Fibroblast of villous mesenchyme (primary cell): ENCODE measurements around the gene PCID2. TPM values are rescaled to one million over a fixed set of nuclear protein-coding genes. Genes with fewer than 3 reads are reported as not detected.

Source experiments
- DNase-seq: peaks from one replicate; pipeline ENCODE4 v3.0.0-alpha.2; 2010; ENCODE audit warnings: low read depth
- H3K4me3 ChIP-seq: 2 replicates; pipeline ENCODE4 v1.5.1; 2011; ENCODE audit warnings: low read depth, mild to moderate bottlenecking, low read length
- small RNA-seq: library from RNA; depleted of rRNA; stranded (forward); fragments of <200 nt; gene quantifications from one replicate; pipeline ENCODE3, GENCODE V24; 2012
- total RNA-seq: library from RNA; depleted of rRNA; stranded (reverse); fragments of >200 nt; gene quantifications from 2 replicates; pipeline ENCODE4 v1.2.3, GENCODE V29; 2012
- TF ChIP-seq, protein P1 (sequence below): IDR thresholded peaks from 2 replicates; pipeline ENCODE4 v1.5.1; 2012; ENCODE audit warnings: low read depth, mild to moderate bottlenecking, low read length; ENCODE audit not compliant: insufficient read depth

PCID2 gene
- total RNA-seq, 1 donor: 83.8 TPM

DNA sequence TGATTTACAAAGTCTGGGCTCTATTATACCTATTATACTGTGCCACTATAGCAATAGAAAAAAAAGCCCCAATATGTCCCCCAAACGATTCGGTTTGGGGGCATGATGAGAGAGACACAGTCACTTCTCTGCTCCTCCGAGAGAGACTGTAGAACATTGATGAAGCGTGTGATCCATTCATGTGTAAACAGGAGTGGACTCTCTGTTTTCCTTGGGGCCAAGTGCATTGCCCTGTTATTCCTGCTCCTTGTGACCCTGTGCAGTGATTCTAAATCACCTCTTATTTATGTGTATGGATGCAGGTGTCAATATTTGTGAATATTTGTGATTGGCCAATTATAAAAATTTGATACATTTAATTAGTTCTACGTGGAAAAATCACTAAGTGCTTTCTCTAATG lies 68.9 kb downstream of the PCID2 start:
- TF ChIP-seq, protein P1, sequence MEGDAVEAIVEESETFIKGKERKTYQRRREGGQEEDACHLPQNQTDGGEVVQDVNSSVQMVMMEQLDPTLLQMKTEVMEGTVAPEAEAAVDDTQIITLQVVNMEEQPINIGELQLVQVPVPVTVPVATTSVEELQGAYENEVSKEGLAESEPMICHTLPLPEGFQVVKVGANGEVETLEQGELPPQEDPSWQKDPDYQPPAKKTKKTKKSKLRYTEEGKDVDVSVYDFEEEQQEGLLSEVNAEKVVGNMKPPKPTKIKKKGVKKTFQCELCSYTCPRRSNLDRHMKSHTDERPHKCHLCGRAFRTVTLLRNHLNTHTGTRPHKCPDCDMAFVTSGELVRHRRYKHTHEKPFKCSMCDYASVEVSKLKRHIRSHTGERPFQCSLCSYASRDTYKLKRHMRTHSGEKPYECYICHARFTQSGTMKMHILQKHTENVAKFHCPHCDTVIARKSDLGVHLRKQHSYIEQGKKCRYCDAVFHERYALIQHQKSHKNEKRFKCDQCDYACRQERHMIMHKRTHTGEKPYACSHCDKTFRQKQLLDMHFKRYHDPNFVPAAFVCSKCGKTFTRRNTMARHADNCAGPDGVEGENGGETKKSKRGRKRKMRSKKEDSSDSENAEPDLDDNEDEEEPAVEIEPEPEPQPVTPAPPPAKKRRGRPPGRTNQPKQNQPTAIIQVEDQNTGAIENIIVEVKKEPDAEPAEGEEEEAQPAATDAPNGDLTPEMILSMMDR: no peak
- no peak for DNase-seq
- H3K4me3 ChIP-seq: no peak overlapping the region

DNA sequence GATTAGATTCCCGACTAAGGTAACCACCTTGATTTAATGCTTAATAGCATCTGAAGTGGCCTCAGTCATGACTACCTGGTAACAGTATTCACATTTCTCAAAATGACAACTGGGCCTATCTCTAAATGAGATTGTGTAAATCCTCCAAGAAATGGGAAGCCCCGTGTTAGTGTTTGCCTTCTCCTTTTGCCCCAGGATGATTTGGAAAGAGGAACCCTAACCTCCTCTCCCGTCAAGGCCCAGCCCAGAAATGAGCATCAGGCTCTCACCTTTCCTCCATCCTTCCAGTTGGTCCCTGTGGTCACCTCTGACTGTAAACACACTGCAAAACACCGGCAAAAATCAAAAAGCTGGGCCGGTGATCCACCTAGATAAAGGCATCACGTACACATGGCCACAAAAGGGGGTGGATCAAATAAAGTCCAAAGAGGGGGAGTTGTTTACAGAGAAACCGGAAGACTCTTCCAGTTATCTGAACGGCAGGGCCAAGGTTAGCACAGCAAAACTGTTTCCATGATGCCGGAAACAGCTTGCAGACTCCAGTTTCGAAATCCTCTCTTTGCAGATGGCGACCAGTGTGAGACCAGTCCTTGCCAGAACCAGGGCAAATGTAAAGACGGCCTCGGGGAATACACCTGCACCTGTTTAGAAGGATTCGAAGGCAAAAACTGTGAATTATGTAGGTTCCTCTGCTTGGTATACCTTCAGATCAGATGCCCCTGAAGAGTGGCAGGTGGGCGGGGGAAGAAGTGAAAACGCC lies 69.5 kb downstream of the PCID2 start:
- peak; percentile 33 for DNase-seq

DNA sequence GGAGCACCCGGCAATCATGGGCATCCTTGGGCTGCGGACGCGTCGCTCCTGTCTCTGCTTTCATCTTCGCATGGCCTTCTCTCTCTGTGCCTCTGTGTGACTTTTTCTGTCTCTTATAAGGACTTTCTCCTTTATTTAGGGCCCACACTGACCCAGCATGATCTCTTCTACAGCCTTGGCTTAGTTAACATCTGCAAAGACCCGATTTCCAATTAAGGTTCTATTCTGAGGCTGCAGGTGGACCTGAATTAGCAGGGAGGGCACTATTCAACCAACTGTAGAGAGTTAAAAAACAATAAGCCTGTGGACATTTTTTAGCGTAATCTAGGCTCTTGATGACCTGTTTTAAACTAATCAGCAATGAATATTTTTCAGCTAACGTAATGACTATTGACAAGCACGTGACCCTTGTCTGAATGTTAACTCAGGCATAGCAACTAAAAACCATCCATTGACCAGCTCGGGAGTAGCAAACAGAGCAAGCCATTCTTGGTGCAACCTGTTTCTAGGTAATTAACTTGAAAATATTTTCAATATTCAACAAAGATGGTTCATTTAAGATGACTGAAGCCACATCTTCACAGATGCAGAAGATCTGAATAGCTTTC lies 70.7 kb downstream of the PCID2 start:
- no peak for DNase-seq

More for the DNA sequence above, 69.5 kb downstream of the PCID2 start:
- H3K4me3 ChIP-seq: no peak overlapping the region
- TF ChIP-seq, protein P1: no peak

DNA sequence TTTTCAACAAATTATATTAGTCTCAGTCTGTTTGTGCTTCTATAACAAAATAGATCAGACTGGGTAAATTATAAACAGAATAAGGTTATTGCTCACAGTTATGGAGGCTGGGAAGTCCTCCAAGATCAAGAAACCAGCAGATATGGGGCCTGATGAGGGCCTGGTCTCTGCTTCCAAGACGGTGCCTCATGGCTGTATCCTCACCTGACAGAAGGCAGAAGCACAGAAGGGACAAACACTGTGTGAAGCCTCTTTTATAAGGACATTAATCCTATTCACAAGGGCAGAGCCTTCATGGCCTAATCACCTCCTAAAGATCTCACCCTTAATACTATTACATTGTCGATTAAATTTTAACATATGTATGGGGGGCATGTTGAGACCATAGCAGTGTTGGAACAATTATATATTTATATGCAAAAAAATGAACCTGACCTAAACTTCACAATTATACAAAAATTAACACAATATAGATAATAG lies 73.1 kb downstream of the PCID2 start:
- no peak overlapping the region for H3K4me3 ChIP-seq
- no peak for DNase-seq
- TF ChIP-seq, protein P1: no peak

More for the DNA sequence above, 70.7 kb downstream of the PCID2 start:
- no peak overlapping the region for H3K4me3 ChIP-seq
- TF ChIP-seq, protein P1: no peak

DNA sequence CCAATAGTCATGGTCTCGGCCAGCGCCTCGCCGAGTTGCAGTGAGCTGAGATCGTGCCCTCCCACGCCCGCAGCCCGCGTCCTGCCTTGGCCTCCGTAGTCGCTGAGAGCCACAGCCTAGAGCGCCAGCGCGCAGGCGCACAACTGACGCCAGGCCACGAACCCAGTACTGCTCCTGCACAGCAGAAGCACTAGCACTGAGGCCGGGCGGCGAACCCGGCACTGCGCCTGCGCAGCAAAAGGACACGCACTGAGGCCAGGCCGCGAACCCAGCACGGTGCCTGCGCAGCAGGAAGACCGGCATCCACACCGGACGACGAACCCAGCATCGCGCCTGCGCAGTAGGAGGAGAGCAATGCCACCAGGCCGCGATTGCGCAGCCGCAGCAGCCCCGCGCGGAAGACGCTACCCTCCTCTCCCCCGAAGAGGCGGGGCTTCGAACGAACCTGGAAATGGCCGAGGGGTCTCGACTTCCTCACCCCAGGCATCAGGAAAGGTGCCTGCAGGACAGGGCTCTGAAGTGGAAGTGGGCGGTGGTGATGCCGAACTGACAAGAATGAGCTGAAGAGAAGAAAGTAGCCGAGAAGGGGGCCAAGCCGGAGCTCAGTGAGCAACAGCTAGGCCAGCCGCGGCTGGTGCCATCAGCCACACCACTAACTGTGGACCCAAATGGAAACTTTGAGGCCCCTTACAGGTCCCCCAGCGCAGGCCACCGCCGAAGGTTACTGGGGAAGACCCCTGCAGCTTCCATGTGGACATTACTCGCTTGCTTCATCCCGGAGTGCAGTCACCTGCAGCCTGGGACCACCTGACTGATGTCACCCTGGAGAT lies 78.3 kb downstream of the PCID2 start:
- TF ChIP-seq, protein P1: no peak
- DNase-seq: no peak
- H3K4me3 ChIP-seq: peak overlapping the region; percentile 42

DNA sequence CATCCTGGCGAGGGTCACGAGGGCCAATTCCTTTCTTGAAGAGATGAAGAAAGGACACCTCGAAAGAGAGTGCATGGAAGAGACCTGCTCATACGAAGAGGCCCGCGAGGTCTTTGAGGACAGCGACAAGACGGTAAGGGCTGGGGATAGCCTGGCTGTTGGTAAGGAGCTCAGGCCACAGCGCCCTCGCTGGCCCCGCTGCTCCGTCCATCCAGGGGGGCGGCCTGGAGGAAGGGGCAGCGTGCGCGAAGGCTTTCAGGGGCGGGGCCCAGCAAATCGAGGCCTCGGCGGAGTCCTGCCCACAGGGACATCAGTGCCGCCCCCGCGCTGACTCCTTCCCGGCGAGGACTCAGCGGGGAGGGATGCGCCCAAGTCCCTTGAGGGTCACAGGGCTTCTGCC lies 79.0 kb downstream of the PCID2 start:
- TF ChIP-seq, protein P1: no peak
- H3K4me3 ChIP-seq: no peak overlapping the region
- DNase-seq: no peak

Small RNAs within 50 kb of the gene (small RNA-seq; reads per million reads assigned to genes)
- not detected for gene AL137002.1

Other genes with a start within 250 kb of the PCID2 start
- under 0.01 TPM in 1 of 2 replicates, not detected in the other for gene MCF2L, start 239.5 kb downstream of the PCID2 start, total RNA-seq
- not detected in 2 replicates for gene F7, start 102.9 kb downstream of the PCID2 start, total RNA-seq
- 8.7 and 12.5 TPM in 2 replicates for gene F10, start 85.9 kb downstream of the PCID2 start, total RNA-seq
- gene PROZ, start 50.0 kb downstream of the PCID2 start, total RNA-seq: under 0.01 TPM in 1 of 2 replicates, not detected in the other
- gene CUL4A, start 944 bp upstream of the PCID2 start, total RNA-seq: 114 and 132 TPM in 2 replicates
- 101 and 110 TPM in 2 replicates for gene LAMP1, start 88.6 kb upstream of the PCID2 start, total RNA-seq
- 0.43 and 3.2 TPM in 2 replicates for gene GRTP1, start 155.5 kb upstream of the PCID2 start, total RNA-seq
- 1.3 and 2.9 TPM in 2 replicates for gene ADPRHL1, start 244.8 kb upstream of the PCID2 start, total RNA-seq